SK-N-MC (cell line): ENCODE data around the gene NPY4R2.
"Not testable (repeated sequence)": the region's sequence is repeated elsewhere in the genome, so short reads cannot be mapped to it uniquely, and the experiment has no call there.

Source experiments
- EZH2 ChIP-seq: fragments of 200-600 bp; sonication (generic); IDR thresholded peaks from one replicate; pipeline ENCODE4 v1.6.1; 2017; ENCODE audit warnings: antibody characterized with exemption
- POLR2AphosphoS5 ChIP-seq: IDR thresholded peaks from 2 replicates; pipeline ENCODE4 v1.6.1; 2012; ENCODE audit warnings: mild to moderate bottlenecking, low read depth, low read length, borderline replicate concordance

DNA sequence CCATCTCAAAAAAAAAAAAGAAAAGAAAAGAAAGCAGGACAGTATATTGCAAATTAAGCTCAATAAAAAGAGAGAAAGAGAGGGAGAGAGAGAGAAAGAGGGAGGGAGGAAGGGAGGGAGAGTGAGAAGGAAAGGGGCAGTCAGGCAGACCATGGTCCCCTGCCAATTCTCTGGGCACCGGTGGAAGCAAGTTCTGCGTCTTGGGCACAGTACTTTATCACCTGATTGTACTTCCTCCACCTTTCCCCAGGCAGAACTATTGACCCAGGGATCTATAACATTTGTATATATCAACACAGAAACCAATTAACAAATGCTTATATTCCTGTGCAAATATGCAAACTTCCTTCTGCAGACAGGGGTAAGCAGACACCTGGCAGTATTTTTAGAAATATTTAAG lies 22.4 kb downstream of the NPY4R2 start:
- TF ChIP-seq EZH2, POLR2AphosphoS5: not testable (repeated sequence)
